ENCODE results near the gene CLPTM1.

DNA sequence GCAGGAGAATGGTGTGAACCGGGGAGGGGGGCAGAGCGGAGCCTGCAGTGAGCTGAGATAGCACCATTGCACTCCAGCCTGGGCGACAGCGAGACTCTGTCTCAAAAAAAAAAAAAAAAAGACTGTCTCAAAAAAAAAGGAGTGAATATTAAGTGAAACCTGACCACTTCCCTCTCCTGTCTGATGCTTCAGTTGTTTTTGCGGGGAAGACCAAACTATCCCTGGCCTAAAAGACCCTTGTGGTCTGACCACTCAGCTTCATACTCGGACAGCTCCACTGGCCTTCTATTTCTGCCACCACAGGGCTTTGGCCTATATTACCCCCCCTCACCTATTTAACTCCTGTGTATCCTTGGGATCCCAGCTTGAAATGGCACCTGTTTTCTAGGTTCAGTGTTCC lies 85.9 kb downstream of the CLPTM1 start:
- TF ChIP-seq, protein P1, sequence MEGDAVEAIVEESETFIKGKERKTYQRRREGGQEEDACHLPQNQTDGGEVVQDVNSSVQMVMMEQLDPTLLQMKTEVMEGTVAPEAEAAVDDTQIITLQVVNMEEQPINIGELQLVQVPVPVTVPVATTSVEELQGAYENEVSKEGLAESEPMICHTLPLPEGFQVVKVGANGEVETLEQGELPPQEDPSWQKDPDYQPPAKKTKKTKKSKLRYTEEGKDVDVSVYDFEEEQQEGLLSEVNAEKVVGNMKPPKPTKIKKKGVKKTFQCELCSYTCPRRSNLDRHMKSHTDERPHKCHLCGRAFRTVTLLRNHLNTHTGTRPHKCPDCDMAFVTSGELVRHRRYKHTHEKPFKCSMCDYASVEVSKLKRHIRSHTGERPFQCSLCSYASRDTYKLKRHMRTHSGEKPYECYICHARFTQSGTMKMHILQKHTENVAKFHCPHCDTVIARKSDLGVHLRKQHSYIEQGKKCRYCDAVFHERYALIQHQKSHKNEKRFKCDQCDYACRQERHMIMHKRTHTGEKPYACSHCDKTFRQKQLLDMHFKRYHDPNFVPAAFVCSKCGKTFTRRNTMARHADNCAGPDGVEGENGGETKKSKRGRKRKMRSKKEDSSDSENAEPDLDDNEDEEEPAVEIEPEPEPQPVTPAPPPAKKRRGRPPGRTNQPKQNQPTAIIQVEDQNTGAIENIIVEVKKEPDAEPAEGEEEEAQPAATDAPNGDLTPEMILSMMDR (IDR thresholded peaks at IDR 0.05): no peak
- no peak for TF ChIP-seq POLR2A (IDR thresholded peaks at IDR 0.05)

Measured in Peyer's patch (tissue), 4 donors.